Fibroblast of skin of left biceps (primary cell): ENCODE measurements around the gene CLTC.

Experiments used
- DNase-seq, 2 experiments: peaks; one replicate each; pipeline ENCODE4 v3.0.0-alpha.2; 2013; ENCODE audit warnings: low read depth in 2 of 2

Gene CLTC

GRCh38 chr17:59725691-59726090 lies 106.0 kb downstream of the CLTC start:
- no peak for DNase-seq

GRCh38 chr17:59727817-59728533 lies 108.3 kb downstream of the CLTC start:
- no peak for DNase-seq

- no peak for DNase-seq
Measured at GRCh38 chr17:59730268-59730834, 110.7 kb downstream of the CLTC start.

GRCh38 chr17:59733697-59734096 lies 114.0 kb downstream of the CLTC start:
- DNase-seq, result no peak

- DNase-seq, result no peak
Measured at GRCh38 chr17:59734226-59734625, 114.5 kb downstream of the CLTC start.

GRCh38 chr17:59737324-59737723 lies 117.6 kb downstream of the CLTC start:
- no peak for DNase-seq

- no peak for DNase-seq
Measured at GRCh38 chr17:59743842-59744241, 124.1 kb downstream of the CLTC start.

- DNase-seq, result no peak
Measured at GRCh38 chr17:59745040-59745439, 125.3 kb downstream of the CLTC start.
